OCI-M2 (cell line): ENCODE measurements around the gene CCDC187.

Source experiments
- DNase-seq: peaks from one replicate; lab custom pipeline; 2025; ENCODE audit not compliant: unreplicated experiment; lab: John Stamatoyannopoulos, UW

The CCDC187 gene

DNA sequence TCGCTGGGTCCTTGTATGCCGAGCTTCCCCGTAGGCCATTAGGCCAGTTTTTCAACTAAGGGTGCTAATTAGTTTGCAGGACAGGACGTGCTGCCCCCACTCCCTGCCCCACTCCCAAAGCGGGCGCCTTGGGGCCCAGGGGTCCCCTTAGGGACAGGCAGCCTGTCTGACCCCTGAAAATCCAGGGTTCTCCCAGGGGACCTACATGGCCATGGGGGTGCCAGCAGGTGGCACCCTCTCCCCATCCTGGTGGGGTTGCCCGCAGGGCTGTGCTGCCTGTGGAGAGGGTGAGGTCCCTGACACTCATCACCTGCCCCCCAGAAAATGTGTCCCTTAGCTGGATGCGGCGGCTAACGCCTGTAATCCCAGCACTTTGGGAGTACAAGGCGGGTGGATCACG, 8.5 kb upstream of the CCDC187 start:
- DNase-seq, result no peak

DNA sequence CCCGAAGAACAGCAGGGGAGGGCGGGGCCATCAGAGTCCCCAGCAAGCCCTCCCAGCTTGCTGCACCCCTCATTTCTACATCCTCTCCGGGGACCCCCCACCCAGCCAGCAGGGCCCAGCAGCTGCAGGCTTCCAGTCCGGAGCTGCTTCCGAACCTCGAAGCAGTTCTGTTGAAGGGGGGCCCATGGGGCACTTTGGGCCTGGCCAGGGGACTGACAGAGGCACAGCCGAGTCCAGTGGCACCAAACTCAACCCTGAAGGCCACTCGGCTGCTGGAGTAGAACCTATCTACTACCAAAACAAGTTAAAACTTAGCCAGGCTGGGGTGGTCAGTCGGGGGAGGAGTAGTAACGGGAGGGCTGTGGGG, 8.1 kb upstream of the CCDC187 start:
- no peak for DNase-seq

DNA sequence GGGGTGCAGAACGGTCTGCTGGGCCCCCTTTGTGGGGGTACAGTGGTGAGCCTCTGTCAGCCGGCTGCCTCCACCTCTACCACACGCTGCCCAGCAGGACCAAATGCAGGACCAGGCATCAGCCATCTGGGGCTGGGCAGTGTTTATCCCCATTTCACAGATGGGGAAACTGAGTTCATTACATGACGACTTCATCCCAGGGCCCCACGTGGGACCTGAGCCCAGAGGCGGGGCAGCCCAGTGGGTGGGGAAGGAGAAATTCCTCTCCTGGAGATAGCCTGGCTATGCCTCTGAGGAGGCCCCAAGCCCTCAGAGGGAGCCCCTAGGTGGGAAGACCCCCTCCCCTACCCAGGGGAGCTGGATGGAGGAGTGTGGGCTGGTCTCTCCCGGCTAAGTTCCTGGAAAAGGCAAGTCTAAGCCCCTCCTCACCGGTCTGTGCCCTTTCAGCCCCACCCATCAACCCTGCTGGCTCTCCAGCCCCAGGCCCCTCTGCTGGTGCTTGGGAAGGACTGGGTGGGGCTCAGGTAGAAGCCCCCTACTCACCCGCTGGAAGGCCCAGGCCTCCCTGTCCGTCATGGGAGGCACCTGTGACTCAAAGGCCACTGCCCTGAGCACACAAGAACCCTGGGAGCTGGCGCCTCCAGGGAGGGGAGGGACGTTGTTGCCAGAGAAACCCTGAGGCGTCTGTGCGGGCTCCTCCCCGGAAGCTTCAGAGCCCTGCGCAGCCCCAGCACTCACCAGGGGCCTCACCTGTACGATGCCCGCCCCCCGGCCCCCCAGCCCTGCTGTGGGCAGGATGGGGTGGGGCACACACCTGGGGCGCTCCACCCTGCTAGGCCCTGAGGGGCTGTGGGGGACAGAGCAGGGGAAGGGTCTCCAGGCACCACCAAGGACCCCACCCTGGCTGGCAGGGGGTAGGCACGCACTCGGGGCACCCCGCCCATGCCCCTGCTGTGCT, 7.4 kb upstream of the CCDC187 start:
- no peak for DNase-seq

DNA sequence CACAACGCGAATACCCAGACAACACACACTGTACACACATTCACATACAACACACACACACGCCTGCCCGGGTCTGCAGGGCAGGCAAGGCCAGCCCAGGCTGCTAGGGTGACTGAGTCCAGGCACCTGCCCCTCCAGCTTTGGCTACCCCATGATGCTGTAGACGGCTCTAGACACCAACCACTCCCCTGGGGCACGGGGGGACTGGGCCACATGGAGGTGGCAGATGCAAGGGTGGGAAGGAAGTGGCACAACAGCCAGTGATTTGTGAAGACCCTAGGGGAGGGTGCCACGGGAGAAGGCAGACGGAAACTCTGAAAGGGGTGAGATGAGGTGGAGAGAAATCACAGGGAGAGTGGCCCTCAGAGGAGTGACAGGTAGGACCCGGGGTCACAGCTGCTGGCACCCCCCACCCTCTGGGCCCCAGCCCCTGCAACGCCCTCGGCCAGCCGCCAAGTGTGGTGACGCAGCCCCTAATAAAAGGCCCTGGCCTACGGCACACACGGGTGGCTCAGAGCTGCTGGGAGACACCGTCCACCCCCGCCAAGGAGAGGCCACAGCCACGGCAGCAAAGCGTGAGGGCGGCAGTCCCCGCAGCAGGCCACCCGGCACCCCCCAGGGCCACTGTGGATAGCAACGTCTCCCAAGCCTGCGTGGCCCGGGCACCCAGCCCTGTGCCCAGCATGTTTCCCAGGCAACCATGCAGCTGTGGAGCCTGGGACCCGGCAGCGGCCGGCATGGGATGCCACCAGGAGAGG, 6.6 kb upstream of the CCDC187 start:
- no peak for DNase-seq

DNA sequence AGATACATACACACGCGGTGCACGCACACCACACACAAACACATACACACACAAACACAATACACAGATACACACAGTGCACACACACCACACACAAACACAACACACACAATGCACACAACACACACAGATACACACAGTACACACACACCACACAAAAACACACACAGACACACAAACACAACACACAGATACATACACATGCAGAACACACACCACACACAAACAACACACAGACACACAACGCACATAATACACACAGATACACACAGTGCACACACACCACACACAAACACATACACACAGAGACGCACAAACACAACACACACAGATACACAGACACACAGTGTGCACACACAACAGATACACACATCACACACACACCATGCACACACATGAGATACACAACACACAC, 5.9 kb upstream of the CCDC187 start:
- DNase-seq, result no peak

DNA sequence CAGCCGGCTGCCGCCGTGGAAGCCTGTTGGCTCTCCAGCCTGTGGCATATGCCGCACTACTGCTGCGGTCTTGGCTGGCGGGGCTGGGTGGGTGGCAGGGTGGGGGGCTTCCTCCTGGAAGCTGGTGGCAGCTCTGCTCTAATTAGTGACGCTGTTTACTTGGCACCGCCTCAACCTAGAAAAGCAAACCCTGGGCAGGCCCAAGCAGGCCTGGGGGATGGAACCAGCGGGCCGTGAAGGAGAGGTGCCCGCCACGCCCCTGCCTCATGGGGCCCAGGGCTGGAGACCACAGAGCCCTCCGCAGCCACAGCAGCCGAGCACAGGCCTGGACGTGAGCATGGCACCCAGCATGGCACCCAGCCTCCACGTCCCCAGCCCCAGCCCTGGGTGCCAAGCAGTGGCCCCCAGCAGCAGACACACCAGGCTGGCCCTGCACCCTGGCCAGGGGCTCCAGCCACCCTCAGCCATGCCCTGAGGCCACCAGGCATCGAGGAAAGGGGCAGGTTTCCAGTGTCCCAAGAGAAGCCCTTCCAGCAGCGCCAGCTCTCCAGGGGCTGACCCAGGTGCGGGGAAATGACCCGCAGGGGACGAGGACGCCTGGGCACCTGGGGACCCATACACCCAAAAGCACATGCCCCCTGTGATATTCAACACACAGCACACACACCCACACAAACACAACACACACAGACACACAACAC, 5.4 kb upstream of the CCDC187 start:
- no peak for DNase-seq

DNA sequence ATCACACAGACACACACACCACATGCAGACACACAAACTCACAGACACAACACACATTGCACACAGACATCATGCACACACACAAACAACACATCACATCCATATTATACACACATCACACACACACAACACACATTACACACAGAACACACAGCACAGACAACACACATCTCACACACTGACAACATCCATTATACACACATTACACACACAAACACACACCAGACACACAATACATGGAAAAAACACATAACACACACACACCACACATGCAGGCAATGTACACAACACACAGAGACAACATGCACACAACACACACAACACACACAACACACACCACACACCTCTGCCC, 4.8 kb upstream of the CCDC187 start:
- DNase-seq, result no peak

DNA sequence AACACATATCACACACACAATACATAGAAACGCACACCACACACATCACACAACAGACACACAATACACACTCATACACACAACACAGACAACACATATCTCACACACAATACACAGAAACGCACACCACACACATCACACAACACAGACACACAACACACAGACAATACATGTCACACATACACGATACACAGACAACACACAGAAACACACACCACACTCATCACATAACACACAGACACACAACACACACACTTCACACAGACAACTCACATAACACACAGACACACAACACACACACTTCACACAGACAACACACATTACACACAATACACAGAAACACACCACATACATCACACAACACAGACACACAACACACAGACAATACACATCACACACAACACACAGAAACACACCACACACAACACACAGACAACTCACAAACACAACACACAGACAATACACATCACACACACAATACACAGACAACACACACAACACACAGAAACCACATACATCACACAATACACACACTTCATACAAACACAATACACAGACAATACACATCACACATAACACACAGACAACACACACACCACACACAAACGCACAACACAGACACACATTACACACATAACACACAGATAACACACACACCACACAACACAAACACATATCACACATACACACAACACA, 4.3 kb upstream of the CCDC187 start:
- no peak for DNase-seq

DNA sequence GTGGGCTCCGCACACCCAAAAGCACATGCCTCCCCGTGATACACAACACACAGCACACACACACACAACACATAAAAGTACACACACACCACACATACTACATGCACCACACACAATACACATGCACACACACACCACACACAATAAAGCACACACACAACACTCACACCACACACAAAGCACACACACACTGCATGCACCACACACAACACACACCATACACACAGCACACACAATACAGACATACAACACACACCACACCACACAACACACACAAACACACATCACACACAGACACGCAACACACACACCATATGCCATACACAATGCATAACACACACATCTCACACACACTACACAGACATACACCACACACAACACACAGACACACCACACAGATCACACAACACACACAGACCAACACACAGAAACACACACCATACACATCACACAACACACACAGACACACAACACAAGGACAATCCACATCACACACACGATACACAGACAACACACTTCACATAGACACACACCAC, 3.4 kb upstream of the CCDC187 start:
- no peak for DNase-seq

DNA sequence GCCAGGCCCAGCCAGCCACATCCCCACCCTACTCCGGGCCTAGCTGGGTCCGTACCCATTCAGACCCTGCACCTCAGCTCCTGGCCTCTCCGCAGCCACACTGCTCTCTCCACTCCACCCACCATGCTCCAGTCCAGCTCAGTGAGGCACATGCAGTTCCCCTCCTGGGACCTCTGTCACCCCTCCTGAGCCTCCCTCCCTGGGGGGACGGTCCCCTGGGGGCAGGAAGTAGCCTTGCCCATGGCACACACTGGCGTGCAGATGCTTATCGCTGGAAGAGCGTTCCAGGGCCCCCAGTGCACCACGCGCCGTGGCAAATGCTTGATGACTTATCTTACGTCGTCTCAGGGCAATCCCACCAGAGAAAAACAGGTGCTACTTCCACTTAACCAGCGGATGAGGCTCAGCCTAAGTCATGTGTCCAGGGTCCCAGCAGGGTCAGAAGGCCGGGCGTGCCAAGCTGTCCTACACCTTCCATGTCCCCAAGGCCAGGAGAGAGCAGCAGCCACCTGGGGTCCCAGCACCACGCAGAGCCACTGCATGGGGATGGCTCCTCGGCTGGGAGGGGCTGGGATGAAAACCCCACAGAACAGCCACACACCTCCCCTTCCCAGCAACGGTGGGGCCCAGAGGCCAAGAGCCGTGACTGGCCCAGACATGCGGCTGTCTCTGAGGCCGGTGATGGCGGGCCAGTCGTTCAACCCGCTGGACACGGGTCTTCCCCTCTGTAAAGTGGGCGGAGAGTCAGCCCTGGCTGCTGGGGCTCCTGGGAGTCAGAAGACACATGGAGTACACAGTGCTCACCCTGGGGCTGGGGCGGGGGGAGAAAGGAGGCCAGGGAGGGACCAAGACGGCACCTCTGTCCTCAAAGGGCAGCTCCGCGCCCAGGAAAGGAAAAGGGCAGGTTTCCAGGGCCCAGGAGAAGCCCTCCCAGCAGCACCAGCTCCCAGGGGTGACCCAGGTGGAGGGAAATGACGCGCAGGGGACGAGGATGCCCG, 2.6 kb upstream of the CCDC187 start:
- no peak for DNase-seq

DNA sequence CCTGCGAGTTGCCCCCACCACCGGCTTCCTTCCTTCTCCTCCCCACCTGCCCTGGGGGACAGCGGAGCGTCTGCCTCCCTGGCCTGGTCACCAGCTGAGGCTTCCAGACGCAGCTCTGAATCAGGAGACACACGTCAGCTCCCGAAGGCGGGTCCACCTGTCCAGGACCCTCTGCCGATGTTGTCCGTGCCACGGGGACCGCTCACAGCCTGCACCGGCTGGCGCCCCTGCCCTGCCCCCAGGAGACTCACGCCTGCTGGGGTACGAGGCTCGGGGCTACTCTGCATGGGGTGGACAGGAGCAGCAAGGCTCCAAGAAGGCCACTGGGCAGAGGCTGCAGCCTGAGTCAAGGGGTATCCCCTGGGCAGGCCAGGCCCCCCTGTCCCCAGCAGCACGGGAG, 1.9 kb upstream of the CCDC187 start:
- no peak for DNase-seq

DNA sequence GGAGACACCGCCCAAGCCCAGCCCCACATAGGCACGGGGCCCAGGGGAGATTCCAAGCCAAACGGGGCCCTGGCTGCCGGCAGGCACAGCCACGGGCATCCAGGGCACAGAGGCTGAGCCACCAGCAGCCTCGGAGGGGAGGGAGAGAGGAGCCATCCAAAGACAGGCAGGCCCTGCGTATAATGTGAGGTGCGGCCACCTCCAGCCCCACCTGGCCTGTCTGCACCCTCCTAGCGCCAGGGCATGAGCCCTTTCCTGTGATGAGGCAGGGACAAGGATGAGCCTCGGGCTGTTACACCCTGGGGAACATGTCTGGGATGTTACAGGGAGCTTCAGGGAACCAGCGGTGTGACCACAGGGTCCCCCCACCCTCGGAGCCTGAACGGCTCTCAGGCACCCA, 1.1 kb upstream of the CCDC187 start:
- no peak for DNase-seq

DNA sequence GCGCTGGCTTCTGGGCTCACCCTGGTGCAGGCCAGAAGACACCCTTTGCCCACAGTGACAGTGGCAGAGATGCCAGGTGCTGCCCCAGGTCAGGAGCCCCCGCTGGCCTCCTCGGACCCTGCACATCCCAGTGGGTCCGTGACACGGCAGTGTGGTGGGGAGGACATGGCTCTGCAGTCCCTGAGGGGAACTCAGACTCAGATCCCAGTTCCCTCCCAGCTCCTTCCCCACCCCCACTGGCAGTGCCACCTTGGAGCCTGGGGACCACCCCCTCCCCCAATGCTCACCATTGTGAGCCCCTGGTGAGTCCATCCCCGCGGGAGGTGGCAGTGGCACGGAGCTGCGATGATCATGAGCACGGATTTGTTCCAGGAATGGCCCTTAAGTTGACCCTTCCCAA, 562 bp upstream of the CCDC187 start:
- DNase-seq, result no peak

DNA sequence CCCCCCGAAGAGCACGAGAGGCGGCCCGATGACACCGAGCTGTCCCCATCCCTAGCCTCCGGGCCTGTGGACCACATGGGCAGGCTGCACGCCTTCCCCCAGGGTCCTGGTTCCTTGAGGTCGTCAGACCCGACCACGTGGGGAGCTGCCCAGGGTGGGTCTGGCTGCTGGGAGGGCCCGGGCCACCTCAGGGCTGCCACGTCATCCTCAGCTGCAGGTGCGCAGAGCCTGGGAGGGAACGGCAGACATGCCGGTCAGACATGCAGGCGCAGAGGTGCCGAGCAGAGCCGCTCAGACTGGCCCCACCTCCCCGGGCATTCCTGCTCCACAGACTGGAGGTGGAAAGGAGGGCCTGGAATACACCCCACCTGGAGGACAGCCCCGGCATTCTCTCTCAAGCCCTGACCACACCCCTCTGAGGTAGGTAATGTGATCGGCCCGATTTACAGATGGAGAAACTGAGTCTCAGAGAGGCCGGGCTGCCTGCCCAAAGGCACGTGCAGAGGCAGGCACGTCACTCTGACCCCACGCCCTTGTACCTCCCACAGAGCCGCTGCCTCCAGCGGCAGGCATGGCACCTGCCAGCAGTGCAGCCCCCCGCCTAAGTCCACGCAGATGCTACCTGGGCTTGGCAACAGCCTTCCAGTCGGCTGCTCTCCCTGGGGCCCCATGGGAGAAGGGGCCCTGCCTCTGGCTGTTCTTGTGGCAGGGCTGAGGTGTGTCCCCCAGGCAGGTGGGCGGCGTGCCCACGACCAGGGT, 649 bp downstream of the CCDC187 start:
- DNase-seq, result no peak

DNA sequence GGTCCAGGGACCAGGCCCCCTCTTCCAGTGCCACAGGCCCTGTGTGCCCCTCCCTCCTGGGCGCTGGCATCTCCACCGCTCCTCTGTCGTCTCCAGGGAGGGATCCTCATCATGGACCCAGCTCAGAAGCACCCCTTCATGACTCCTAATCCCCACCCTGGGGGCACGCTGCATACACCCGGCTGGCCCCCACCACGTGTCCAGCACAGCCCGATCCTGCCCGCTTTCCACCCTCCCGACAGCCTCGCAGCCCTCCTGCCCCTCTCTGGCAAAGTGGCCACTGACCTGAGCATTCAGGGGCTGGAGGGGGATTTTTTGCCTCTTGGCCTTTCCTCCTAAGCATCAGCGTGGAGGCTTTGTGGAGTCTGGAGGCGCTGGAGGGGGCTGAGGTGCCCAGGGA, 1.4 kb downstream of the CCDC187 start:
- no peak for DNase-seq

DNA sequence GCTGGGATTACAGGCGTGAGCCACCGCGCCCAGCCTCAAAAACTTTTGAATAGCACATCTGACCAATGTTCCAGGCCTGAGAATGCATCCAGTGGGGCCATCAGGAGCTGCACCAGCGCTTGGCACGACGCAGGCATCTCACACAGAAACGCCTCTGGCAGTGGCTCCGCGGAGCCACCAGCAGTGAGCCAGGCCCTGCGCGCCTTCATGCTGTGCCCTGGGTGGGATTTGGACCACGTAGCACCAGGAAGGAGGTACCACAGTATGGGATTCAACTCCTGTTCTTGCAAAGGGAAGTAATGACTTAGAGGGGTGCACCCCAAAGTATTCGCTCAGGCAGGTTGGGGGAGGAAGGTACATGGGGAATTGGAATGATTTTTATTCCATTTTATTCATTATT, 3.0 kb downstream of the CCDC187 start:
- DNase-seq, result no peak

DNA sequence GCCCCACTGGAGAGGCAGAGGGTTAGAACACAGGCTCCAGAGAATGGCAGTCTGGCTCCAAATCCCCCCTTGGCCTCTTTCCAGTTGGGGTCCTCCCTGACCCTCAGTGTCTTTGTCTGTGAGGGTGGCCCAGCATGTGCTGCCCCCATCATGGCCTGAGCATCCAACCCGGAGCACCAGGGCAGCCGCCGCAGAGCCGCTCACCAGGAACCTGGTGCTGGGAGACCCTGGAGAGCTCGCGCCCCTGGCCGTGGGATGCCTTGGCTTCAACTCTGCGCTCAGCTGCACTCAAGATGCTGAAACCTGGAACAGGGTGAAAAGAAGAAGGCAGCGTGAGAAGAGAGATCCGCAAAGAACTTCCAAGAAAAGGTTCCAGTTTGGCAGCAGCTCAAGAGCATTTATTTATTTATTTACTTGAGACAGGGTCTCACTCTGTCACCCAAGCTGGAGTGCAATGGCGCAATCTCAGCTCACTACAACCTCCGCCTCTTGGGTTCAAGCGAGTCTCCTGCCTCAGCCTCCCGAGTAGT, 3.8 kb downstream of the CCDC187 start:
- DNase-seq, result no peak

DNA sequence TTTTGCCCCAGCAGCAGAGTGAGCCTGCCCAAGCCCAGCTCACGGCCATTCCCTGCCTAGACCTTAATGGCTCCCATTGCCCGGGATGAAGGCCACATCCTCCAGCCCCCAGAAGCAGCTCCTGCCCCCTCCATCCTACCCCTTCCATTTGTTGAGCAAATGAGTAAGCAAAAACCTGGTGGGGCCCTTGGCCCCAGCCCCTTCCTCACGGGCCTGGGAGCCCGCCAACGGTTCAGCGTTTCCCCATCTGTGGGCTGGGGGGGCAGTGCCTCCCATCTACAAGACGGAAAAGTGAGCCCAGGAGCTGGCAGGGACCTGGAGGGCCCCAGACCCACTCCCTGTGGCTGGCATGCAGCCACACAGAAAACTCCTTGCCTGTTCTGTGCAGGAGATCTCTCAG, 4.4 kb downstream of the CCDC187 start:
- no peak for DNase-seq

DNA sequence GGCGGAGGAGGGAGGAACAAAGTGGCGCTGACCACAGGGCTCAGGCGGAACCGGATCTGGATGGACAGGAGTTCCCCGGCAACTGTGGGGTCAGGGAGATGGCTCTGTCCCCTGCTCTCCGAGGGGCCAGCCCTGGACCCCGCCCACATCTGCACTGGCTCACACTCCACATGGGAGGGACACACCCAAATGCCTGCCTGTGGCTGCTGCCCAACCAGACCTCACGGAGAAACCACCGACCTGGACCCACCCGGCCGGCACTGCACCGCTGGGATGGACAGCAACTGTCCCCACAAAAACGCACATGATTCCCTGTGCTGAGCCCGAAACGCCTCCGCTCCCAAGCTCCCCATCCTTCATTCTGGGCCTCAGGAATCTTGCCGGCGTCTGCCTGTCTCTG, 4.8 kb downstream of the CCDC187 start:
- no peak for DNase-seq
